ENCODE measurements around the gene NAGLU.

NAGLU gene

DNA sequence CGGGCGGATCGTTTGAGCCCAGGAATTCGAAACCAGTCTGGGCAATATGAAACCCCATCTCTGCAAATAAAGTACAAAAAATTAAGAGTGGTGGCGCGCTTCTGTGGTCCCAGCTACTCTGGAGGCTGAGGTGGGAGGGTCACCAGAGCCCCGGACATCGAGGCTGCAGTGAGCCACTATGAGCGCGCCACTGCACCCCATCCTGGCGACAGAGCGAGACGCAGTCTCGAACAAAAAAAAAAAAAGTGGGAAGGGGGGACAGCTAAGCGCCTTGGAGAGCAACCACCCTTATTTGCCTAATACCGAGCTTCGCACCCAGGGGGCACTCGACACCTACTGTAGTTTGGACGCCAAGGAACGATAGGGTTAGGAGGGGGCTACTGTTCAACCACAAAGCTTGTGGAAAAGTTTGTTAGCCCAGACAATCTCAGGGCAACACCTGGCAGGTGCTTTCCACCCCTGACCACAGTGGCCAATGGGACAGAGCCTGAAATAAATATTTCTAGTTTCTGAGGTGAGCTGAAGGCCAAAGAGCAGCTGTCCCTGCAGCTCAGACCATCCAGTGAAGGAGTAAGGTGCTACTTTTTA, 42.3 kb downstream of the NAGLU start:
- H3K27ac ChIP-seq: peak overlapping the region; percentile 89
- TF ChIP-seq, protein P1, sequence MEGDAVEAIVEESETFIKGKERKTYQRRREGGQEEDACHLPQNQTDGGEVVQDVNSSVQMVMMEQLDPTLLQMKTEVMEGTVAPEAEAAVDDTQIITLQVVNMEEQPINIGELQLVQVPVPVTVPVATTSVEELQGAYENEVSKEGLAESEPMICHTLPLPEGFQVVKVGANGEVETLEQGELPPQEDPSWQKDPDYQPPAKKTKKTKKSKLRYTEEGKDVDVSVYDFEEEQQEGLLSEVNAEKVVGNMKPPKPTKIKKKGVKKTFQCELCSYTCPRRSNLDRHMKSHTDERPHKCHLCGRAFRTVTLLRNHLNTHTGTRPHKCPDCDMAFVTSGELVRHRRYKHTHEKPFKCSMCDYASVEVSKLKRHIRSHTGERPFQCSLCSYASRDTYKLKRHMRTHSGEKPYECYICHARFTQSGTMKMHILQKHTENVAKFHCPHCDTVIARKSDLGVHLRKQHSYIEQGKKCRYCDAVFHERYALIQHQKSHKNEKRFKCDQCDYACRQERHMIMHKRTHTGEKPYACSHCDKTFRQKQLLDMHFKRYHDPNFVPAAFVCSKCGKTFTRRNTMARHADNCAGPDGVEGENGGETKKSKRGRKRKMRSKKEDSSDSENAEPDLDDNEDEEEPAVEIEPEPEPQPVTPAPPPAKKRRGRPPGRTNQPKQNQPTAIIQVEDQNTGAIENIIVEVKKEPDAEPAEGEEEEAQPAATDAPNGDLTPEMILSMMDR (IDR thresholded peaks at IDR 0.05): peak; percentile 82
- TF ChIP-seq ZFX (IDR thresholded peaks at IDR 0.05; ENCODE audit: borderline replicate concordance): no peak

DNA sequence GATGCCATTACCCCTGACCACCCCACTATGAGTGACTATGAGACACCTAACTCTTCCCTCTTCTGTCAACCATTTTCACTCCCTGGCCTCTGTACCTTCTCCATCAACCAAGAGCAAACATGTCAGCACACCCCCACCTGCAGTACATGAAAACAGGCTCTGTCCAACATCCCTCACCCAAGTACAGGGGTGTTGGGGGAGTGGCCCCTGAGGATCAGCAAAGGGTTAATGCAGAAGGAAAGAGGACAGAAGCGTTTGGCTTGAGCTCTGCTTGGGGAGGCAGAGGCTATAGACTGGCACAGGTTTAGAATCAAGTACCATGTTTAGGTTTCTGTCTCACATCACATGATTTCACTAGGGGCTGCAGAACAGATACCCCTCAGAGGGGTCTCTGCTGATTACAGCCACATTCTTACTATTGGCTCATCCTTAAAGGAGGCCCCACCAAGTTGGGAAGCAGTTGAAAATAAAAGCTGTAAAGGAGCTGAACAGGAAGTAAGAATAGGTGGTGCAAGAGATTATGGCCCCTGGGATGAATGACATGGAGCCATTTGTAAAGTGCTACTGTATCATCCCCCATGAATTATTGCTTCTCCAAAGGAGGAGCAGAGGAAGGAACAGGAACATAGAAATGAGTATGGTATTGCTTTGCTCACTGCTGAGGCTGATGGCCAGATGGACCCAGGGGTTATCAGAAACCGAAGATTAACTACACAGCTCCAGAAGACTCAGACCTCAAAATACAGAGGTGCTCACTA, 43.9 kb downstream of the NAGLU start:
- TF ChIP-seq, protein P1 (IDR thresholded peaks at IDR 0.05): no peak
- TF ChIP-seq ZFX (IDR thresholded peaks at IDR 0.05; ENCODE audit: borderline replicate concordance): no peak
- peak overlapping the region; percentile 89 for H3K27ac ChIP-seq

DNA sequence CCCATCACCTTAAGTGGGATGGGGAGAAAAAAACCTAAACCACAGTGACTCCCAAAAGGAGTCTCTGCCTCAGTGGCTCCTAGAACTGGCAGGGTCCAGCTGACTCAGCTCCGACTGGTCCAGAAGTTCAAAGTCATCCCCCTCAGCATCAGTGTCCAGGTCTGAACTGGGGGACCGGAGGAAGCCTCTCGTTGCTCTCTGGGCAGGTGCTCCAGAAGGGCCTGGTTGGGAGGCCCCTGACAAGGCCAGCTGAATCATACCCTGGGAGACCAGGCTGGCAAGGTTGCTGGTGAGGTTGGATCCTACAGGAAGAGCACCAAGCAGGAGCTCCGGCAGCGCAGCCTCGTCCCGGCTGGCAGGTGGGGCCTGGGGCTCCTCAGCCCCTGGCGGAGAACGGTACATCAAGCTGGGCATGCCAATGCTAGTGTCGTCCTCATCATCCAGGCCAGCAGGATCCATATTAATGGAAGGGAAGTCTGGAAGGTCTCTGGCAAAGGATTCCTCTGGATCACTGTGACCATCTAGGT, 45.8 kb downstream of the NAGLU start:
- TF ChIP-seq ZFX (IDR thresholded peaks at IDR 0.05; ENCODE audit: borderline replicate concordance): no peak
- TF ChIP-seq, protein P1 (IDR thresholded peaks at IDR 0.05): no peak
- no peak overlapping the region for H3K27ac ChIP-seq

DNA sequence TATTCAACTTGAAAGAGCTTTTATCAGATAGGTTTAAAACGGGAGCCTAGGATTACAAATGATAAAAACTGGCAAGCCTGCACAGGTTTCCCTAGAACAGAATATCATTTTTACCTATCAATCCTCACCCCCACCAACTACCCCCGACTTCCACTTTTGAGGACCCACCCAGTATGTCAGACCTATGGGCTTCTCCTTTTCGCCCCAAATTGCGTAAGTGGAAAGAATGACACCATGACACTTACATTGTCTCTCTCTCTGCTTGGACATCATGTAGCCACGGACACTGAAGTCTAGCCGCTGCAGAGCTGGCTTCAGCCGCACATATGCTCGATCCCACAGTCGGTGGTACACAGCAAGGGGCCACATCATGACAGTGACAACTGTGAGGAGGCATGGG, 48.8 kb downstream of the NAGLU start:
- TF ChIP-seq, protein P1 (IDR thresholded peaks at IDR 0.05): no peak
- no peak for TF ChIP-seq ZFX (IDR thresholded peaks at IDR 0.05; ENCODE audit: borderline replicate concordance)
- H3K27ac ChIP-seq: no peak overlapping the region

DNA sequence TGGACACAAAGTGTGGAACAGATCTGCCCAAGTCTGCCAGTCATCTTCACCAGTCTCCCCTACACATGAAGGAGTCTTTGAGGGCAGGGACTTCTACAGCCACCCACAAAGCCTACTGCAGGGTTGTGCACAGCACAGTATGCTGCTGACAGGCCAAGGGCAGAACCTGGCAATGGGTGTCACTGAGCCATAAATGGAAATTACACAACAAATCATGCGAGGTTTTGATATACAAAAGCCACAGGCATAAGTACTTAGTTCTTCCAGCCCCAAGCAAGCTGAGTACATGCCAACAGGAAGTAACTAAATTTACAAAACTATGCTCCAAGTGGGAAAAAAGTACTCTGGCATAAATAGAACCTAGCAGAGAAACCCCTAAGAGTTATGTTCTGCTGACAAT, 49.3 kb downstream of the NAGLU start:
- no peak overlapping the region for H3K27ac ChIP-seq
- no peak for TF ChIP-seq ZFX (IDR thresholded peaks at IDR 0.05; ENCODE audit: borderline replicate concordance)
- TF ChIP-seq, protein P1 (IDR thresholded peaks at IDR 0.05): no peak

DNA sequence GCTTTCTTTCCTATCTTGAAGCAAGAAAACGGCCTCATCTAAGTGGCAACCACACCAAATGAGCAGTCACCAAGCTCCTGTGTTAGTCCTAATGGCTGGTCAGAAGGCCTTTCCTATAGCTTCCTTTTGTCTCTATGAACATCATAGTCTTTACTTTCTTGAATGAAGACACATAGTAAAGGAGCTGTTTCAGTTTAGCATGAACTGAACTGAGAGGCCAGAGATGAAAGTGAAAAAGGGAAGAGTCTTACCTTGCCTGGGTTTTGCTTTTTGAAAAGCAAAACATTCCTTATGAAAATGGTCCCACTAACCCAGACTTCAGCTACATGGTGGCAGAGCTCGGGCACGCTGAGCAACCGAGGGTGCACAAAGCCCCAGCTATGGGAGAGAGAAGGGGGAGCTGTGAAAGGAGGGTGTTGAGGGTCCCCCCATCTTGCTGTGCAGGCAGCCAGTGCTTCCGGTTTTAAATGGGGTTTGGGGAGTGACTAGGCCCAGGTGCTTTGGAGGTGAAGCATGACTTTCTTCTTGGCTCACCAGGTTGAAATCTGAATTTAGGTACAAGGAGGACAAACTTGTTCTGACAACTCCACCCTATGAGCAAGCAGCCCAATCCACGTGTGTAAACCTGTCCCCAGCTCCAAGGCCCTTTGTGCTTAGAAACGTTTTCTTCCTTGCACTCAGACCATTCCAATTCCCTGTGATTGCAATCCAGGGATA, 50.6 kb downstream of the NAGLU start:
- peak overlapping the region; percentile 64 for H3K27ac ChIP-seq
- TF ChIP-seq ZFX (IDR thresholded peaks at IDR 0.05; ENCODE audit: borderline replicate concordance): no peak
- TF ChIP-seq, protein P1 (IDR thresholded peaks at IDR 0.05): no peak
